ENCODE results near the gene S1PR4.

DNA sequence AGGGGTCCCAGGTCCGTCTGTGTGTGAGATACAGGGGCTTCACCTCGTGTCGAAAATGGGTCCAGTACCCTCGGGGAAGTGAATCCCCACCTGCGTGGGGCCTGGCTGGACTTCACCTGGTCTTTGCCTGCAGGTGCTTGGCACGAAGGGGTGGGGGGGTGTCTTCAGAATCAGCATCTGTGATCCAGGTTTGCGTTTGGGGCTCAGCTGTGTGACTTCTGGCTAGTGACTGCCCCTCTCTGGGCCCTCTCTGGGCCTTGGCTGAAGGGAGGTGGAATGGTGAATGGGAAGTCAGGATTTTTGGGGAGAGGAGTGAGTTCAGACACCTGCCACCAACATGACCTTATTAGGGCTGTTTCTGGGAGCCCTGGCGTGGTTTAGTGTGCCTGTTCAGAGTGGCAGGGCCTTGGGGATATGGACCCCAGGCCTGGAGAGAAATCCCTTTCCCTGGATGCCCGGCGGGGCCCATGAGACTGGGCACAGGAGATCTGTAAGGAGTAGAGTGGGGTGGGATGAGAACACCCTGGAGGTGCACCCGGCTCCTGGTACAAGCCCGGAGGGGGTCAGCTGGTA, 48.6 kb downstream of the S1PR4 start:
- TF ChIP-seq CTCF (IDR thresholded peaks at IDR 0.05; ENCODE audit: poor library complexity) (no peak), EZH2phosphoT487 (IDR thresholded peaks at IDR 0.05; ENCODE audit: low read depth, severe bottlenecking, unreplicated experiment) (no peak), EZH2 (IDR thresholded peaks at IDR 0.05; ENCODE audit: borderline replicate concordance) (no peak)

Data from hepatocyte (in vitro differentiated cells).